MCF 10A (cell line): Measurements from ENCODE around the gene XPO4. TPM values are rescaled to one million over a fixed set of nuclear protein-coding genes. Genes with fewer than 3 reads are reported as not detected.

Source experiments
- BruUV-seq: library from RNA; stranded (reverse); fragments of 400-500 nt; replicated peaks from 2 replicates; lab custom pipeline; 2021; lab: Mats Ljungman, UMichigan
- CTCF ChIA-PET: fragments of 300-600 bp; sonication (Branson Sonifier 250); formaldehyde crosslinking; extraction: SDS; loops from one replicate; lab custom pipeline; 2021; ENCODE audit warnings: antibody characterized with exemption, inconsistent platforms; lab: Yijun Ruan, JAX
- POLR2A ChIA-PET: fragments of 300-600, 350-650 bp; sonication (Branson Sonifier 250); formaldehyde crosslinking; extraction: SDS; loops from one replicate; lab custom pipeline; 2020; ENCODE audit warnings: antibody characterized with exemption, inconsistent platforms; lab: Yijun Ruan, JAX
- DNase-seq: peaks from one replicate; pipeline ENCODE4 v3.0.0-alpha.2; 2018; ENCODE audit not compliant: unreplicated experiment
- H3K27ac Mint-ChIP-seq: one replicate; pipeline ENCODE4 v1.8.0; 2022; ENCODE audit warnings: mild to moderate bottlenecking, low read depth, mixed read lengths; ENCODE audit not compliant: unreplicated experiment
- H3K27me3 Mint-ChIP-seq: one replicate; pipeline ENCODE4 v1.8.0; 2022; ENCODE audit warnings: mixed read lengths; ENCODE audit not compliant: insufficient read depth, unreplicated experiment
- H3K36me3 Mint-ChIP-seq: one replicate; pipeline ENCODE4 v1.8.0; 2022; ENCODE audit warnings: mild to moderate bottlenecking, moderate library complexity, mixed read lengths; ENCODE audit not compliant: insufficient read depth, unreplicated experiment
- H3K4me1 Mint-ChIP-seq: one replicate; pipeline ENCODE4 v1.8.0; 2022; ENCODE audit warnings: mixed read lengths; ENCODE audit not compliant: insufficient read depth, unreplicated experiment
- H3K4me3 Mint-ChIP-seq: one replicate; pipeline ENCODE4 v1.8.0; 2022; ENCODE audit warnings: mild to moderate bottlenecking, moderate library complexity, mixed read lengths; ENCODE audit not compliant: unreplicated experiment
- H3K9me3 Mint-ChIP-seq: one replicate; pipeline ENCODE4 v1.8.0; 2022; ENCODE audit warnings: mixed read lengths; ENCODE audit not compliant: unreplicated experiment
- intact Hi-C: fragments of 100-400 bp; cut with micrococcal nuclease; formaldehyde crosslinking; loops from 2 replicates; pipeline ENCODE4 v1.14.1; 2022
- total RNA-seq: library from RNA; stranded (reverse); gene quantifications from 2 replicates; pipeline ENCODE4 v1.2.3, GENCODE V29; 2022
- TF ChIP-seq, protein P1 (sequence below): fragments of 200-600 bp; IDR thresholded peaks from one replicate; pipeline ENCODE4 v1.8.0; 2022; ENCODE audit warnings: antibody characterized with exemption, mild to moderate bottlenecking; ENCODE audit not compliant: unreplicated experiment

The XPO4 gene
- total RNA-seq, 1 experiment from 2014 or later: 25.8 TPM

- DNase-seq: peak; percentile 76
- peaks cover 6% of the 10 kb centered on the region for H3K4me1 Mint-ChIP-seq
- TF ChIP-seq, protein P1, sequence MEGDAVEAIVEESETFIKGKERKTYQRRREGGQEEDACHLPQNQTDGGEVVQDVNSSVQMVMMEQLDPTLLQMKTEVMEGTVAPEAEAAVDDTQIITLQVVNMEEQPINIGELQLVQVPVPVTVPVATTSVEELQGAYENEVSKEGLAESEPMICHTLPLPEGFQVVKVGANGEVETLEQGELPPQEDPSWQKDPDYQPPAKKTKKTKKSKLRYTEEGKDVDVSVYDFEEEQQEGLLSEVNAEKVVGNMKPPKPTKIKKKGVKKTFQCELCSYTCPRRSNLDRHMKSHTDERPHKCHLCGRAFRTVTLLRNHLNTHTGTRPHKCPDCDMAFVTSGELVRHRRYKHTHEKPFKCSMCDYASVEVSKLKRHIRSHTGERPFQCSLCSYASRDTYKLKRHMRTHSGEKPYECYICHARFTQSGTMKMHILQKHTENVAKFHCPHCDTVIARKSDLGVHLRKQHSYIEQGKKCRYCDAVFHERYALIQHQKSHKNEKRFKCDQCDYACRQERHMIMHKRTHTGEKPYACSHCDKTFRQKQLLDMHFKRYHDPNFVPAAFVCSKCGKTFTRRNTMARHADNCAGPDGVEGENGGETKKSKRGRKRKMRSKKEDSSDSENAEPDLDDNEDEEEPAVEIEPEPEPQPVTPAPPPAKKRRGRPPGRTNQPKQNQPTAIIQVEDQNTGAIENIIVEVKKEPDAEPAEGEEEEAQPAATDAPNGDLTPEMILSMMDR: peak; percentile 65
- BruUV-seq: no TSS peak
- H3K4me3 Mint-ChIP-seq: peak overlapping the region; percentile 60
- intact Hi-C loops: loop anchor here (1.0 to 5.0 kb wide), 6 partner anchors 55 to 646 kb away; partner anchors contain the start of gene EEF1AKMT1
- no peaks in the 10 kb centered on the region for H3K9me3 Mint-ChIP-seq
- peak overlapping the region; percentile 73 for H3K27ac Mint-ChIP-seq
- ChIA-PET POLR2A (interaction anchor here (0.5 to 2.5 kb wide), 10 partner anchors 10 to 348 kb away, joined by 3 to 18 read pairs (median 4); partner anchors contain the start of genes EEF1AKMT1 and XPO4), CTCF (interaction anchor here (0.5 to 5.6 kb wide), 52 partner anchors 10 to 1178 kb away, joined by 3 to 60 read pairs (median 4); partner anchors contain the start of gene IL17D)
- H3K27me3 Mint-ChIP-seq: no peaks in the 10 kb centered on the region
- H3K36me3 Mint-ChIP-seq: peaks cover 7% of the 10 kb centered on the region
These were observed 73.8 kb downstream of the XPO4 start for GRCh38 chr13:20828539-20829364.

DNA sequence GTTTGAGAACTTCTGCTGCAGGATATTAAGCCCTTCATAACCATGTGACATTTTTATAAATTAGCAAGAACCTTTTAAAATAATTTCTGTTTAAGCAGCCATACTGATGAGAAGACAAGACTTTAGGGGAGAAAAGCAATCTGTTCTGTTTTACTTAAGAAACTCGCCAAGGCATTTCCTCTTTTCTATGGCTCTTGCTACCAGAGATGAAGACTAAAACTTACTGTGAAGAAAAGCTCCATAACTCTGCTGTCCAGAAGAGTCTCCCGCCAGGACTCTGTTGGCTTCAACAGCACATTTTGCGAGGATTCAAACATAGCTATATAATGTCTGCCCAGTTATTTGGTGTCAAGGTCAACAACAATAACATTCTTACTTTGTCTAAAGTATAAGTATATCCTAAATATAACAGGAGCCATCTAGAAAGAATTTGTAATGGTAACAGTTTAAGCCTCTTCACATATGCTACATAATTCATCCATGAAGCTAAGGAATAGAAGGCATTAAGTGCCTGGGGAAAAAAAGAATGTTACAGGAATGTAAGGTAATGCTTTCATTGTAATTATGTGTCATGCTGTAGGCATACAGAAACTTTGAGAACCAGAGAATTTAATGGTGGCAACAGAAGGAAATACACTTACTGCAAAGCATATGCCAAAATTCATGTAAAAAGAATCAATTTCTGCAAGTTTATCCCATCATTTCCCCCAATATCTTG lies 75.5 kb downstream of the XPO4 start:
- no peaks in the 10 kb centered on the region for H3K27me3 Mint-ChIP-seq
- DNase-seq: no peak
- no peak overlapping the region for H3K27ac Mint-ChIP-seq
- CTCF ChIA-PET: interaction anchor here (0.6 to 5.6 kb wide), 10 partner anchors 8 to 335 kb away, joined by 3 to 60 read pairs (median 8); no protein-coding TSS in a partner anchor
- no peaks in the 10 kb centered on the region for H3K9me3 Mint-ChIP-seq
- H3K4me3 Mint-ChIP-seq: no peak overlapping the region
- POLR2A ChIA-PET: interaction anchor here (0.9 to 1.2 kb wide), 2 partner anchors 9 to 12 kb away, joined by 4 read pairs; no protein-coding TSS in a partner anchor
- intact Hi-C loops: loop anchor here (5.0 kb wide), 1 partner anchor 100 kb away; no protein-coding TSS in a partner anchor
- no TSS peak for BruUV-seq
- peaks cover 7% of the 10 kb centered on the region for H3K36me3 Mint-ChIP-seq
- peaks cover 6% of the 10 kb centered on the region for H3K4me1 Mint-ChIP-seq
- TF ChIP-seq, protein P1: no peak

- intact Hi-C loops: loop anchor here (5.0 kb wide), 1 partner anchor 101 kb away; no protein-coding TSS in a partner anchor
These were observed 76.2 kb downstream of the XPO4 start for GRCh38 chr13:20826301-20826700.

More at GRCh38 chr13:20826301-20826700, 76.2 kb downstream of the XPO4 start:
- Mint-ChIP-seq H3K36me3 (peaks cover 14% of the 10 kb centered on the region), H3K27me3 (no peaks in the 10 kb centered on the region), H3K27ac (no peak overlapping the region), H3K9me3 (no peaks in the 10 kb centered on the region), H3K4me1 (peaks cover 6% of the 10 kb centered on the region), H3K4me3 (no peak overlapping the region)
- ChIA-PET CTCF (interaction anchor here (1.1 to 5.6 kb wide), 10 partner anchors 7 to 630 kb away, joined by 3 to 60 read pairs (median 8); no protein-coding TSS in a partner anchor), POLR2A (interaction anchor here (0.9 to 1.2 kb wide), 2 partner anchors 8 to 12 kb away, joined by 4 read pairs; no protein-coding TSS in a partner anchor)
- no peak for DNase-seq
- TF ChIP-seq, protein P1: no peak
- BruUV-seq: no TSS peak
